ENCODE data around the gene JMJD8.

GRCh38 chr16:681746-682427, 2.2 kb downstream of the JMJD8 start:
- TF ChIP-seq REST (IDR thresholded peaks at IDR 0.05; ENCODE audit: insufficient read depth in 1 of 2, low read depth in 2 of 2, low read length in 2 of 2) = no peak
- TF ChIP-seq TAF1 (IDR thresholded peaks at IDR 0.05; ENCODE audit: borderline replicate concordance, insufficient read depth, low read length) = no peak
- no peak for TF ChIP-seq POLR2AphosphoS5 (IDR thresholded peaks at IDR 0.05; ENCODE audit: low read depth, low read length)
- no peak for TF ChIP-seq SIN3A (IDR thresholded peaks at IDR 0.05; ENCODE audit: borderline replicate concordance, insufficient read depth, low read length)
- TF ChIP-seq FOXP2 (optimal IDR thresholded peaks at IDR 0.05; ENCODE audit: borderline replicate concordance, extremely low read depth, extremely low read length, insufficient read depth) = no peak

Measured in PFSK-1 (cell line).